HEK293 (cell line): Measurements from ENCODE around the gene ATP11C.

Experiments used
- CTCF ChIA-PET: fragments of 350-600 bp; formaldehyde crosslinking; extraction: SDS; loops from one replicate; lab custom pipeline; 2021; ENCODE audit warnings: antibody characterized with exemption; lab: Yijun Ruan, JAX
- POLR2A ChIA-PET: fragments of 300-600 bp; formaldehyde crosslinking; extraction: SDS; loops from one replicate; lab custom pipeline; 2020; ENCODE audit warnings: antibody characterized with exemption, inconsistent platforms; lab: Yijun Ruan, JAX
- H3K27ac ChIP-seq: fragments of 200-500 bp; sonication (Bioruptor generic); 2 replicates; pipeline ENCODE4 v1.5.1; 2014; ENCODE audit warnings: low read depth, low read length, control low read depth, inconsistent platforms; ENCODE audit errors: extremely low read depth
- H3K36me3 ChIP-seq, 2 experiments: fragments of 200-500 bp in 1 of 2; sonication (Bioruptor generic) in 1 of 2; 1 replicate in 1 of 2; 2 replicates in 1 of 2; pipeline ENCODE4 v1.5.1; 2014 to 2017; ENCODE audit warnings: inconsistent platforms in 2 of 2, low read length in 2 of 2; ENCODE audit not compliant: control insufficient read depth in 2 of 2, insufficient read depth in 1 of 2
- H3K4me1 ChIP-seq: fragments of 200-500 bp; sonication (Bioruptor generic); 2 replicates; pipeline ENCODE4 v1.5.1; 2014; ENCODE audit warnings: mild to moderate bottlenecking, low read length, inconsistent platforms; ENCODE audit not compliant: control insufficient read depth, insufficient read depth
- H3K4me3 ChIP-seq: 2 replicates; pipeline ENCODE4 v1.5.1; 2011; ENCODE audit warnings: low read depth, mild to moderate bottlenecking, control low read depth, low read length, moderate library complexity
- H3K9me3 ChIP-seq: fragments of 200-500 bp; sonication (Bioruptor generic); 2 replicates; pipeline ENCODE4 v1.5.1; 2014; ENCODE audit warnings: low read depth, low read length, inconsistent platforms; ENCODE audit not compliant: control insufficient read depth, insufficient read depth
- KLF1 ChIP-seq: fragments of 450-650 bp; formaldehyde crosslinking; IDR thresholded peaks from 2 replicates; pipeline ENCODE4 v1.5.1; 2016; ENCODE audit warnings: missing biosample characterization, missing genetic modification characterization
- SALL2 ChIP-seq: fragments of 450-650 bp; formaldehyde crosslinking; IDR thresholded peaks from 2 replicates; pipeline ENCODE4 v1.5.0; 2017; ENCODE audit warnings: missing biosample characterization, mild to moderate bottlenecking, missing genetic modification characterization, borderline replicate concordance
- TCF7L2 ChIP-seq: IDR thresholded peaks from 2 replicates; pipeline ENCODE4 v1.6.1; 2011; ENCODE audit warnings: low read depth, mild to moderate bottlenecking, inconsistent platforms, low read length, moderate library complexity, borderline replicate concordance
- ZBTB20 ChIP-seq: fragments of 450-650 bp; formaldehyde crosslinking; IDR thresholded peaks from 2 replicates; pipeline ENCODE4 v1.5.1; 2016; ENCODE audit warnings: missing biosample characterization, missing genetic modification characterization
- ZBTB48 ChIP-seq: fragments of 450-650 bp; formaldehyde crosslinking; IDR thresholded peaks from 2 replicates; pipeline ENCODE4 v1.5.1; 2016; ENCODE audit warnings: missing biosample characterization, missing genetic modification characterization
- ZNF10 ChIP-seq: fragments of 450-650 bp; formaldehyde crosslinking; IDR thresholded peaks from 2 replicates; pipeline ENCODE4 v1.5.1; 2017; ENCODE audit warnings: missing biosample characterization, missing genetic modification characterization
- ZNF138 ChIP-seq: fragments of 450-650 bp; formaldehyde crosslinking; IDR thresholded peaks from 2 replicates; pipeline ENCODE4 v1.5.1; 2016; ENCODE audit warnings: missing biosample characterization, missing genetic modification characterization, borderline replicate concordance
- ZNF16 ChIP-seq: fragments of 450-650 bp; formaldehyde crosslinking; IDR thresholded peaks from 2 replicates; pipeline ENCODE4 v1.5.1; 2016; ENCODE audit warnings: low read depth, missing biosample characterization, missing genetic modification characterization
- ZNF366 ChIP-seq: fragments of 450-650 bp; formaldehyde crosslinking; conservative IDR thresholded peaks from 2 replicates; pipeline ENCODE4 v1.5.1; 2016; ENCODE audit warnings: missing biosample characterization, missing genetic modification characterization
- ZNF37A ChIP-seq: fragments of 450-650 bp; IDR thresholded peaks from 2 replicates; pipeline ENCODE4 v1.5.1; 2018; ENCODE audit warnings: missing biosample characterization, missing genetic modification characterization
- ZNF391 ChIP-seq: fragments of 450-650 bp; formaldehyde crosslinking; IDR thresholded peaks from 2 replicates; pipeline ENCODE4 v1.5.1; 2016; ENCODE audit warnings: low read depth, missing biosample characterization, missing genetic modification characterization, borderline replicate concordance
- ZNF426 ChIP-seq: fragments of 450-650 bp; formaldehyde crosslinking; IDR thresholded peaks from 2 replicates; pipeline ENCODE4 v1.5.1; 2017; ENCODE audit warnings: missing biosample characterization, missing genetic modification characterization, mild to moderate bottlenecking, inconsistent platforms, moderate library complexity
- ZNF501 ChIP-seq: fragments of 450-650 bp; formaldehyde crosslinking; IDR thresholded peaks from 2 replicates; pipeline ENCODE4 v1.5.1; 2016; ENCODE audit warnings: missing biosample characterization, missing genetic modification characterization
- ZNF555 ChIP-seq: fragments of 450-650 bp; formaldehyde crosslinking; conservative IDR thresholded peaks from 2 replicates; pipeline ENCODE4 v1.5.1; 2017; ENCODE audit warnings: missing biosample characterization, mild to moderate bottlenecking, missing genetic modification characterization, inconsistent platforms
- ZNF560 ChIP-seq: fragments of 450-650 bp; formaldehyde crosslinking; IDR thresholded peaks from 2 replicates; pipeline ENCODE4 v1.5.1; 2017; ENCODE audit warnings: missing biosample characterization, missing genetic modification characterization, borderline replicate concordance
- ZNF585B ChIP-seq: fragments of 450-650 bp; formaldehyde crosslinking; IDR thresholded peaks from 2 replicates; pipeline ENCODE4 v1.5.1; 2016; ENCODE audit warnings: missing biosample characterization, missing genetic modification characterization
- ZNF596 ChIP-seq: fragments of 450-650 bp; IDR thresholded peaks from 2 replicates; pipeline ENCODE4 v1.5.0; 2018; ENCODE audit warnings: missing biosample characterization, mild to moderate bottlenecking, missing genetic modification characterization, moderate library complexity
- ZNF623 ChIP-seq: fragments of 450-650 bp; formaldehyde crosslinking; IDR thresholded peaks from 2 replicates; pipeline ENCODE4 v1.5.1; 2016; ENCODE audit warnings: missing biosample characterization, missing genetic modification characterization
- ZNF629 ChIP-seq: fragments of 450-650 bp; formaldehyde crosslinking; IDR thresholded peaks from 2 replicates; pipeline ENCODE4 v1.5.1; 2017; ENCODE audit warnings: missing biosample characterization, missing genetic modification characterization
- ZNF785 ChIP-seq: fragments of 450-650 bp; formaldehyde crosslinking; IDR thresholded peaks from 2 replicates; pipeline ENCODE4 v1.5.1; 2016; ENCODE audit warnings: missing biosample characterization, missing genetic modification characterization
- TF ChIP-seq, protein P1 (sequence below): fragments of 450-650 bp; formaldehyde crosslinking; IDR thresholded peaks from 2 replicates; pipeline ENCODE4 v1.5.1; 2016; ENCODE audit warnings: missing biosample characterization, missing genetic modification characterization
- TF ChIP-seq, protein P2 (sequence below): fragments of 450-650 bp; formaldehyde crosslinking; IDR thresholded peaks from 2 replicates; pipeline ENCODE4 v1.5.1; 2016; ENCODE audit warnings: missing biosample characterization, missing genetic modification characterization
- TF ChIP-seq, protein P3 (sequence below): fragments of 450-650 bp; formaldehyde crosslinking; IDR thresholded peaks from 2 replicates; pipeline ENCODE4 v1.5.1; 2016; ENCODE audit warnings: missing biosample characterization, missing genetic modification characterization
- TF ChIP-seq, protein P4 (sequence below): fragments of 450-650 bp; formaldehyde crosslinking; IDR thresholded peaks from 2 replicates; pipeline ENCODE4 v1.5.1; 2016; ENCODE audit warnings: missing biosample characterization, missing genetic modification characterization
- TF ChIP-seq, protein P5 (sequence below): fragments of 450-650 bp; formaldehyde crosslinking; IDR thresholded peaks from 2 replicates; pipeline ENCODE4 v1.5.1; 2016; ENCODE audit warnings: missing biosample characterization, missing genetic modification characterization

The ATP11C gene

DNA sequence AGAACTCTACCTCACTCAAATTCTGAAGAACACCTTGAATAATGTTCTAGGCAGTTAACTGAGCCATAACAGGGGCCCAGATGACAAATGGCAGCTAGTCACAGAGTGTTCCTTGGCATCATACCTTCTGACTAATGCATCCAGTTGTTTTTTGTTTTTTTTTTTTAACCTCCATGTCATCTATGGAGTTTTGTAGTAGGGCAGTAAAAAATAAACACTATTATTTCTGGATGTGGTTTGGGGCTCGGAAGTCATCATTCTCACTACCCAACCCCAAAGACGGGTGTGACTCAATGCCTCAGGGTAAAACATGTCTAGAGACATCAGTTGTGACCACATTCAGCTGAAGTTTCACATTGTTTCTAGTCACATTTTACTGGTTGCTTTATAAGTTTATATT lies 193.7 kb downstream of the ATP11C start (continued):
- no peak for TF ChIP-seq ZNF391 (tag by site-specific recombination)
- no peak for TF ChIP-seq ZNF555 (tag by site-specific recombination)
- TF ChIP-seq ZBTB20 (tag by site-specific recombination) = no peak
- no peak for TF ChIP-seq ZNF629
- TF ChIP-seq ZNF623 (tag by site-specific recombination) = no peak
- no peak for TF ChIP-seq ZNF585B (tag by site-specific recombination)
- no peak for TF ChIP-seq ZNF37A (tag by site-specific recombination)

DNA sequence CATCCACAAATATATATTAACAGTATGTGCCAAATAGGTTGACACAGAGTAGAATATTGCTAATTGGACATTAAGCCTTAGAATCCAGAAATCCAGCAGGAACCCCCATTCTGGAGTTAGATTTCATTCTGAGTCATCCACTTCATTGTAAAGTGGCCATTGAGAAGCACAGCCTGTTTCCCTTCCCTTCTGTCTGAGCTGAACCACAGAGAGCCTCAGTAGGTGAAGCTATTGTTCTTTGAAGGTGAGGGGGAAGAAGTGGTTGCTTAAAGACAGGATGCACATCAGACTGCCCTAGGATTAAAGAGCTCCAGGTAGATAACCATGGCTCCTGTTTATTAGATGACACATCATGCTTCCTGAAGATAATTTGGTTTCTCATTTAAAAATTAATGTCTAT lies 194.3 kb downstream of the ATP11C start:
- TF ChIP-seq ZNF10 (peak; percentile 51; the same call in 1 of the 2 replicates), ZNF426 (tag by site-specific recombination) (no peak)
- TF ChIP-seq, protein P1, sequence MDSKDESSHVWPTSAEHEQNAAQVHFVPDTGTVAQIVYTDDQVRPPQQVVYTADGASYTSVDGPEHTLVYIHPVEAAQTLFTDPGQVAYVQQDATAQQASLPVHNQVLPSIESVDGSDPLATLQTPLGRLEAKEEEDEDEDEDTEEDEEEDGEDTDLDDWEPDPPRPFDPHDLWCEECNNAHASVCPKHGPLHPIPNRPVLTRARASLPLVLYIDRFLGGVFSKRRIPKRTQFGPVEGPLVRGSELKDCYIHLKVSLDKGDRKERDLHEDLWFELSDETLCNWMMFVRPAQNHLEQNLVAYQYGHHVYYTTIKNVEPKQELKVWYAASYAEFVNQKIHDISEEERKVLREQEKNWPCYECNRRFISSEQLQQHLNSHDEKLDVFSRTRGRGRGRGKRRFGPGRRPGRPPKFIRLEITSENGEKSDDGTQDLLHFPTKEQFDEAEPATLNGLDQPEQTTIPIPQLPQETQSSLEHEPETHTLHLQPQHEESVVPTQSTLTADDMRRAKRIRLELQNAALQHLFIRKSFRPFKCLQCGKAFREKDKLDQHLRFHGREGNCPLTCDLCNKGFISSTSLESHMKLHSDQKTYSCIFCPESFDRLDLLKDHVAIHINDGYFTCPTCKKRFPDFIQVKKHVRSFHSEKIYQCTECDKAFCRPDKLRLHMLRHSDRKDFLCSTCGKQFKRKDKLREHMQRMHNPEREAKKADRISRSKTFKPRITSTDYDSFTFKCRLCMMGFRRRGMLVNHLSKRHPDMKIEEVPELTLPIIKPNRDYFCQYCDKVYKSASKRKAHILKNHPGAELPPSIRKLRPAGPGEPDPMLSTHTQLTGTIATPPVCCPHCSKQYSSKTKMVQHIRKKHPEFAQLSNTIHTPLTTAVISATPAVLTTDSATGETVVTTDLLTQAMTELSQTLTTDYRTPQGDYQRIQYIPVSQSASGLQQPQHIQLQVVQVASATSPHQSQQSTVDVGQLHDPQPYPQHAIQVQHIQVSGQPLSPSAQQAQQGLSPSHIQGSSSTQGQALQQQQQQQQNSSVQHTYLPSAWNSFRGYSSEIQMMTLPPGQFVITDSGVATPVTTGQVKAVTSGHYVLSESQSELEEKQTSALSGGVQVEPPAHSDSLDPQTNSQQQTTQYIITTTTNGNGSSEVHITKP (tag by site-specific recombination) = peak; percentile 69
- POLR2A ChIA-PET = no interaction called here
- CTCF ChIA-PET = interaction anchor here (0.5 kb wide), 1 partner anchor 18 kb away, joined by 3 read pairs; no protein-coding TSS in a partner anchor
- no peak overlapping the region for H3K4me3 ChIP-seq
- no peak overlapping the region for H3K27ac ChIP-seq
- no peaks in the 10 kb centered on the region; the same call in 1 of the 2 replicates for H3K9me3 ChIP-seq
- peaks cover 0 to 33% of the 10 kb centered on the region in 2 experiments; a peak in 1 of 3 replicates for H3K36me3 ChIP-seq
- H3K4me1 ChIP-seq = peaks cover 3% of the 10 kb centered on the region; the same call in 1 of the 2 replicates

DNA sequence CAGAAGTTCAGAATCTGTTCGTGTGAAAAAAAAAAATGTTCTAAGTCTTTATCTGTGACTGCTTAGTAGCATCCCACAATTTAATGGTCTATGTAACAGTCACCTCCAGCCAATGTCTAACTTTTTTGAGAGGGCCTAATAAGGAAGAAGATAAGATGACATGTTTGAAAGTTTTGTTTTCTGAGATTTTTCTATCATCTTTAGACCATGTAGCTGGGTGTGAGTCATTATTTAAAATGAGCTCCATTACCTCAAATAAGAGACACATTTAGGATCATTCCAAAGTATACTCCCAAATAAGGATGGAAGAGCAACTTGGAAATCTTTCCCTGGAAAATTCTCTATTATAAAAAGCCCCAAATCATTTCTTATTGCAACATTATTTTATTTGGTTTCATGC lies 196.7 kb downstream of the ATP11C start:
- Histone ChIP-seq H3K27ac (no peak overlapping the region), H3K36me3 (peaks cover 0 to 36% of the 10 kb centered on the region in 2 experiments; a peak in 1 of 3 replicates), H3K9me3 (no peaks in the 10 kb centered on the region), H3K4me1 (peaks cover 3% of the 10 kb centered on the region; the same call in 1 of the 2 replicates), H3K4me3 (no peak overlapping the region)
- ChIA-PET POLR2A (no interaction called here), CTCF (interaction anchor here (0.5 kb wide), 2 partner anchors 175 to 1609 kb away, joined by 3 to 4 read pairs; no protein-coding TSS in a partner anchor)
- TF ChIP-seq, protein P2, sequence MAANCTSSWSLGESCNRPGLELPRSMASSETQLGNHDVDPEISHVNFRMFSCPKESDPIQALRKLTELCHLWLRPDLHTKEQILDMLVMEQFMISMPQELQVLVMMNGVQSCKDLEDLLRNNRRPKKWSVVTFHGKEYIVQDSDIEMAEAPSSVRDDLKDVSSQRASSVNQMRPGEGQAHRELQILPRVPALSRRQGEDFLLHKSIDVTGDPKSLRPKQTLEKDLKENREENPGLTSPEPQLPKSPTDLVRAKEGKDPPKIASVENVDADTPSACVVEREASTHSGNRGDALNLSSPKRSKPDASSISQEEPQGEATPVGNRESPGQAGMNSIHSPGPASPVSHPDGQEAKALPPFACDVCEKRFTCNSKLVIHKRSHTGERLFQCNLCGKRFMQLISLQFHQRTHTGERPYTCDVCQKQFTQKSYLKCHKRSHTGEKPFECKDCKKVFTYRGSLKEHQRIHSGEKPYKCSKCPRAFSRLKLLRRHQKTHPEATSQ (tag by site-specific recombination) = no peak
- TF ChIP-seq ZNF138 (tag by site-specific recombination) = no peak
- TF ChIP-seq ZNF560 = no peak
- no peak for TF ChIP-seq ZNF366 (tag by site-specific recombination)
- TF ChIP-seq, protein P3, sequence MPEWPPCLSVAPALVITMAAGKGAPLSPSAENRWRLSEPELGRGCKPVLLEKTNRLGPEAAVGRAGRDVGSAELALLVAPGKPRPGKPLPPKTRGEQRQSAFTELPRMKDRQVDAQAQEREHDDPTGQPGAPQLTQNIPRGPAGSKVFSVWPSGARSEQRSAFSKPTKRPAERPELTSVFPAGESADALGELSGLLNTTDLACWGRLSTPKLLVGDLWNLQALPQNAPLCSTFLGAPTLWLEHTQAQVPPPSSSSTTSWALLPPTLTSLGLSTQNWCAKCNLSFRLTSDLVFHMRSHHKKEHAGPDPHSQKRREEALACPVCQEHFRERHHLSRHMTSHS (tag by site-specific recombination) = no peak
- TF ChIP-seq, protein P4, sequence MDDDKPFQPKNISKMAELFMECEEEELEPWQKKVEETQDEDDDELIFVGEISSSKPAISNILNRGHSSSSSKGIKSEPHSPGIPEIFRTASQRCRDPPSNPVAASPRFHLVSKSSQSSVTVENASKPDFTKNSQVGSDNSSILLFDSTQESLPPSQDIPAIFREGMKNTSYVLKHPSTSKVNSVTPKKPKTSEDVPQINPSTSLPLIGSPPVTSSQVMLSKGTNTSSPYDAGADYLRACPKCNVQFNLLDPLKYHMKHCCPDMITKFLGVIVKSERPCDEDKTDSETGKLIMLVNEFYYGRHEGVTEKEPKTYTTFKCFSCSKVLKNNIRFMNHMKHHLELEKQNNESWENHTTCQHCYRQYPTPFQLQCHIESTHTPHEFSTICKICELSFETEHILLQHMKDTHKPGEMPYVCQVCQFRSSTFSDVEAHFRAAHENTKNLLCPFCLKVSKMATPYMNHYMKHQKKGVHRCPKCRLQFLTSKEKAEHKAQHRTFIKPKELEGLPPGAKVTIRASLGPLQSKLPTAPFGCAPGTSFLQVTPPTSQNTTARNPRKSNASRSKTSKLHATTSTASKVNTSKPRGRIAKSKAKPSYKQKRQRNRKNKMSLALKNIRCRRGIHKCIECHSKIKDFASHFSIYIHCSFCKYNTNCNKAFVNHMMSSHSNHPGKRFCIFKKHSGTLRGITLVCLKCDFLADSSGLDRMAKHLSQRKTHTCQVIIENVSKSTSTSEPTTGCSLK (tag by site-specific recombination) = no peak
- no peak for TF ChIP-seq ZBTB48 (tag by site-specific recombination)
- no peak for TF ChIP-seq ZNF785 (tag by site-specific recombination)
- no peak for TF ChIP-seq KLF1 (tag by site-specific recombination)
- TF ChIP-seq ZNF16 (tag by site-specific recombination) = no peak
- no peak for TF ChIP-seq TCF7L2
- TF ChIP-seq, protein P5, sequence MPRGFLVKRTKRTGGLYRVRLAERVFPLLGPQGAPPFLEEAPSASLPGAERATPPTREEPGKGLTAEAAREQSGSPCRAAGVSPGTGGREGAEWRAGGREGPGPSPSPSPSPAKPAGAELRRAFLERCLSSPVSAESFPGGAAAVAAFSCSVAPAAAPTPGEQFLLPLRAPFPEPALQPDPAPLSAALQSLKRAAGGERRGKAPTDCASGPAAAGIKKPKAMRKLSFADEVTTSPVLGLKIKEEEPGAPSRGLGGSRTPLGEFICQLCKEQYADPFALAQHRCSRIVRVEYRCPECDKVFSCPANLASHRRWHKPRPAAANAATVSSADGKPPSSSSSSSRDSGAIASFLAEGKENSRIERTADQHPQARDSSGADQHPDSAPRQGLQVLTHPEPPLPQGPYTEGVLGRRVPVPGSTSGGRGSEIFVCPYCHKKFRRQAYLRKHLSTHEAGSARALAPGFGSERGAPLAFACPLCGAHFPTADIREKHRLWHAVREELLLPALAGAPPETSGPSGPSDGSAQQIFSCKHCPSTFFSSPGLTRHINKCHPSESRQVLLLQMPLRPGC (tag by site-specific recombination) = no peak
- TF ChIP-seq SALL2 (tag by site-specific recombination) = no peak
- no peak for TF ChIP-seq ZNF596
- TF ChIP-seq ZNF501 (tag by site-specific recombination) = no peak
